ENCODE results near the gene IL10RB.

DNA sequence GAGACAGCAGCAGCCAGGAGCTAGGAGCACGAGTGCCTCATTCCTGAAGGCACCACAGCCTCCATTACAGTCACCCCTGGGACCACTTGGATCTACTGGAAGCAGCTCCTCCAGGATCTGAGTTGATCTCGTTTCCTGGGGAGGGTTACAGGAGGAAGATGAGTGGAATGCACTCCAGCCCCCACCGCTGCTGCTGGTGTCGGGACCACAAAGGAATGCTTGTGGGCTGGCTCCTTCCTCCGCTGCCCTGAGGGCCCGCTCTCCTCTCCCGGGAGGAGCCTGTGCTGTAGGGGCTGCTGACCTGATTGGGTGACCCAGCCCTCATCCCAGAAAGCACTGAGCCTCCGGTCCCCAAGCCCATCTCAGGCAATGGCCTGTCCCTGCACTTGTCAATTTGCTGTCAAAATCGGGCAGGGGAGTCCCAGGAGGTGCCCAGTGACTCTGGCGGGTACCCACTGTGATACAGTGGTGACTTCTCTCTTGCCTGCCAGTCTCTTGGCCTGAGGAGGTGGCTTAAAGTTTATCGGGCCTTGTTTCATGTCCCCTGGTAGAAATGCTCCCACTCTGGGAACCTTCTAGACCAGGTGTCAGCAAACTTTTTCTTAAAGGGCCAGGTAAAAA lies 23.1 kb downstream of the IL10RB start:
- TF ChIP-seq, protein P1, sequence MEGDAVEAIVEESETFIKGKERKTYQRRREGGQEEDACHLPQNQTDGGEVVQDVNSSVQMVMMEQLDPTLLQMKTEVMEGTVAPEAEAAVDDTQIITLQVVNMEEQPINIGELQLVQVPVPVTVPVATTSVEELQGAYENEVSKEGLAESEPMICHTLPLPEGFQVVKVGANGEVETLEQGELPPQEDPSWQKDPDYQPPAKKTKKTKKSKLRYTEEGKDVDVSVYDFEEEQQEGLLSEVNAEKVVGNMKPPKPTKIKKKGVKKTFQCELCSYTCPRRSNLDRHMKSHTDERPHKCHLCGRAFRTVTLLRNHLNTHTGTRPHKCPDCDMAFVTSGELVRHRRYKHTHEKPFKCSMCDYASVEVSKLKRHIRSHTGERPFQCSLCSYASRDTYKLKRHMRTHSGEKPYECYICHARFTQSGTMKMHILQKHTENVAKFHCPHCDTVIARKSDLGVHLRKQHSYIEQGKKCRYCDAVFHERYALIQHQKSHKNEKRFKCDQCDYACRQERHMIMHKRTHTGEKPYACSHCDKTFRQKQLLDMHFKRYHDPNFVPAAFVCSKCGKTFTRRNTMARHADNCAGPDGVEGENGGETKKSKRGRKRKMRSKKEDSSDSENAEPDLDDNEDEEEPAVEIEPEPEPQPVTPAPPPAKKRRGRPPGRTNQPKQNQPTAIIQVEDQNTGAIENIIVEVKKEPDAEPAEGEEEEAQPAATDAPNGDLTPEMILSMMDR (IDR thresholded peaks at IDR 0.05), result no peak
- no peak for TF ChIP-seq POLR2A (IDR thresholded peaks at IDR 0.05; ENCODE audit: low read depth)
- no peak for TF ChIP-seq POLR2AphosphoS5 (IDR thresholded peaks at IDR 0.05)
- TF ChIP-seq EP300 (IDR thresholded peaks at IDR 0.05), result no peak

Measured in esophagus muscularis mucosa (tissue), 4 donors.